Left lung (tissue), 10 donors: ENCODE data around the gene GATB. TPM values are rescaled to one million over a fixed set of nuclear protein-coding genes. Genes with fewer than 3 reads are reported as not detected.

Experiments used
- ATAC-seq: fragments of 200-7000 bp; cut with Tn5 transposase; one replicate; pipeline ENCODE4 v1.9.1; 2020; ENCODE audit warnings: moderate library complexity
- DNase-seq, 4 donors: peaks; one replicate each; pipeline ENCODE4 v3.0.0-alpha.2; 2013 to 2020
- H3K27ac ChIP-seq, 2 donors: fragments of 200-600 bp; sonication (generic) in 1 of 2; one replicate each; pipeline versions ENCODE4 v1.5.0 to v1.8.0; 2020 to 2021
- H3K27me3 ChIP-seq, 2 donors: fragments of 200-600 bp; sonication (generic) in 1 of 2; one replicate each; pipeline versions ENCODE4 v1.5.0 to v1.8.0; 2020 to 2021
- H3K36me3 ChIP-seq, 2 donors: fragments of 200-600 bp; sonication (generic) in 1 of 2; one replicate each; pipeline versions ENCODE4 v1.5.0 to v1.8.0; 2020 to 2021
- H3K4me1 ChIP-seq, 2 donors: fragments of 200-600 bp; one replicate each; pipeline ENCODE4 v1.8.0; 2021
- H3K4me3 ChIP-seq, 2 donors: fragments of 200-600 bp; sonication (generic) in 1 of 2; one replicate each; pipeline versions ENCODE4 v1.5.0 to v1.8.0; 2020 to 2021; ENCODE audit warnings: mild to moderate bottlenecking in 1 of 2
- H3K9me3 ChIP-seq, 2 donors: fragments of 200-600 bp; sonication (generic) in 1 of 2; one replicate each; pipeline versions ENCODE4 v1.5.0 to v1.8.0; 2020 to 2021
- CTCF ChIP-seq, 2 donors: fragments of 200-600 bp; sonication (generic) in 1 of 2; IDR thresholded peaks; one replicate each; pipeline versions ENCODE4 v1.5.0 to v1.8.0; 2021; ENCODE audit warnings: antibody characterized with exemption in 2 of 2
- intact Hi-C, 2 donors: fragments of 100-400 bp; cut with DNase I; formaldehyde crosslinking; loops; one replicate each; pipeline versions ENCODE4 v1.11.2 to v1.14.2; 2022
- polyA plus RNA-seq, 6 donors: library from polyadenylated mRNA; unstranded; fragments of 120-200 nt; gene quantifications; one replicate each; pipeline ENCODE4 v1.2.1, GENCODE V29; 2013; ENCODE audit not compliant: insufficient read length in 6 of 6
- total RNA-seq, 2 donors: library from RNA; stranded (reverse); fragmentation: NEBNext Ultra II Directional; extraction: Animal tissue kit (Norgen Biotek cat#: 25700); gene quantifications; one replicate each; pipeline ENCODE4 v1.2.1, GENCODE V29; 2021
- donor health status: DM: no; HTN: yes; CAD: no.
- donor health status: DM: no; HTN: no; CAD: no.

GATB gene
- total and polyA plus RNA-seq, 8 donors, result 12.9 to 22.2 (median 18.8) TPM

GRCh38 chr4:151788021-151788420, 27.2 kb upstream of the GATB start:
- H3K4me1 ChIP-seq, result no peaks in the 10 kb centered on the region
- H3K4me3 ChIP-seq, result no peak overlapping the region
- no peak overlapping the region for H3K27ac ChIP-seq
- intact Hi-C loops, result no loop called here
- no peaks in the 10 kb centered on the region for H3K36me3 ChIP-seq
- peaks cover 0 to 12% of the 10 kb centered on the region in 2 donors for H3K27me3 ChIP-seq
- no peak for TF ChIP-seq CTCF (IDR thresholded peaks at IDR 0.05)
- no peak for DNase-seq
- no peak for ATAC-seq
- no peaks in the 10 kb centered on the region for H3K9me3 ChIP-seq

- no peak for ATAC-seq
- intact Hi-C loops, result no loop called here
- H3K27me3 ChIP-seq, result peaks cover 0 to 16% of the 10 kb centered on the region in 2 donors
- H3K36me3 ChIP-seq, result no peaks in the 10 kb centered on the region
- DNase-seq, result no peak
- H3K4me3 ChIP-seq, result no peak overlapping the region
- TF ChIP-seq CTCF (IDR thresholded peaks at IDR 0.05), result no peak
- H3K4me1 ChIP-seq, result no peaks in the 10 kb centered on the region
- no peaks in the 10 kb centered on the region for H3K9me3 ChIP-seq
- no peak overlapping the region for H3K27ac ChIP-seq
These were observed 25.3 kb upstream of the GATB start for GRCh38 chr4:151786158-151786495.

- no peaks in the 10 kb centered on the region for H3K36me3 ChIP-seq
- no peak overlapping the region for H3K4me3 ChIP-seq
- H3K9me3 ChIP-seq, result no peaks in the 10 kb centered on the region
- no peaks in the 10 kb centered on the region for H3K4me1 ChIP-seq
- intact Hi-C loops, result no loop called here
- no peak for DNase-seq
- peaks cover 0 to 21% of the 10 kb centered on the region in 2 donors for H3K27me3 ChIP-seq
- no peak overlapping the region for H3K27ac ChIP-seq
- TF ChIP-seq CTCF (IDR thresholded peaks at IDR 0.05), result no peak
- no peak for ATAC-seq
These were observed 24.8 kb upstream of the GATB start for GRCh38 chr4:151785484-151786157.

GRCh38 chr4:151784706-151785105, 23.9 kb upstream of the GATB start:
- Histone ChIP-seq H3K9me3 (no peaks in the 10 kb centered on the region), H3K36me3 (no peaks in the 10 kb centered on the region), H3K4me3 (no peak overlapping the region), H3K4me1 (no peaks in the 10 kb centered on the region), H3K27me3 (peaks cover 0 to 17% of the 10 kb centered on the region in 2 donors), H3K27ac (no peak overlapping the region)
- no peak for TF ChIP-seq CTCF (IDR thresholded peaks at IDR 0.05)
- DNase-seq (no peak), ATAC-seq (no peak)
- intact Hi-C loops, result no loop called here

GRCh38 chr4:151783867-151784266, 23.1 kb upstream of the GATB start:
- no peaks in the 10 kb centered on the region for H3K4me1 ChIP-seq
- no peak overlapping the region for H3K4me3 ChIP-seq
- no peak overlapping the region for H3K27ac ChIP-seq
- no peak for ATAC-seq
- no peaks in the 10 kb centered on the region for H3K9me3 ChIP-seq
- H3K27me3 ChIP-seq, result peaks cover 0 to 17% of the 10 kb centered on the region in 2 donors
- no peaks in the 10 kb centered on the region for H3K36me3 ChIP-seq
- intact Hi-C loops, result no loop called here
- DNase-seq, result no peak
- TF ChIP-seq CTCF (IDR thresholded peaks at IDR 0.05), result no peak
